AML-193 (cell line): Measurements from ENCODE around the gene PRKAR2A.

Experiments
- DNase-seq, 2 experiments: peaks; one replicate each; lab custom pipeline; 2025; lab: John Stamatoyannopoulos, UW

The PRKAR2A gene

GRCh38 chr3:48847504-48848423 lies at the start of gene PRKAR2A:
PRKAR2A (minus strand) TSS chr3:48847874; CDS start chr3:48847596, 278 bp downstream.
- peak; percentile 85 to 93 for DNase-seq

DNA sequence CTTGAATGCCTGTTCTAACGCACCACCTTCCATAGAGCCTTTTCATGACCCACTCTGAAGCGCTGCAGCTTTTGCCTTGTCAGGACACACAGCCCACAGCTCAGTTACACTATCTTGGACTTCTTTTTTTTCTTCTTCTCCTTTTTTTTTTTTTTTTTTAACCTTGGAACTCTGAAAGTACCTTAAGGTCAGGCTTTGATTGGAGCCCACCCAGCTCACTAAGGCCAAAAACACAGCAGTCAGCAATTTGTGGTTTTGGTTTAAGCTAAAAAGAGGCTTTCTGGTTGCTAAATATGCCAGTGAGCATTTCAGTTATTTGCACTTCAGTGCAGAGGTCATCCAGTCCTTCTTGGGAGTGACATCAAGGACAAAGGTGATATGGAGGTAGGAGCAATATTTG lies 49.3 kb upstream of the PRKAR2A start:
- no peak for DNase-seq

GRCh38 chr3:48894516-48894915 lies 46.8 kb upstream of the PRKAR2A start:
- no peak for DNase-seq

- DNase-seq, result no peak
Measured at GRCh38 chr3:48891606-48892005, 43.9 kb upstream of the PRKAR2A start.

GRCh38 chr3:48885753-48886152 lies 38.1 kb upstream of the PRKAR2A start:
- DNase-seq, result no peak

GRCh38 chr3:48881652-48882114 lies 34.0 kb upstream of the PRKAR2A start:
- no peak for DNase-seq

GRCh38 chr3:48881006-48881405 lies 33.3 kb upstream of the PRKAR2A start:
- DNase-seq, result no peak

DNA sequence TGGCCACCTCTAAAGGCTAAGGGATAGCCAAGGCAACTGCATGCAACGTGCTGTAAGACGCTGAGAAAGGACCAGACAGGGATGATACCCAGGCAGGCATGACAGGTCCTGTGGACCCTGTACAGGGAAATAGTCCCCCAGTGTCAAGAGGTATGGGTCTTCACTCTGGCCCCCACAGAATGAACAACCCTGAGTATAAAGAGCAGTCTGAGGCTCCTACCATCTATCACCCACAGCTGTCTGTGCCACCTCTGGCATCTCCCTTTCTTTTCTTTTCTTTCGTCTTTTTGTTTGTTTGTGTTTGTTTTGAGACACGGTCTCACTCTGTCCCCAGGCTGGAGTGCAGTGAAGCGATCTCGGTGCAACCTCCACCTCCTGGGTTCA lies 32.3 kb upstream of the PRKAR2A start:
- DNase-seq, result no peak

GRCh38 chr3:48879307-48879993 lies 31.8 kb upstream of the PRKAR2A start:
- no peak for DNase-seq

GRCh38 chr3:48877671-48878070 lies 30.0 kb upstream of the PRKAR2A start:
- DNase-seq, result no peak

DNA sequence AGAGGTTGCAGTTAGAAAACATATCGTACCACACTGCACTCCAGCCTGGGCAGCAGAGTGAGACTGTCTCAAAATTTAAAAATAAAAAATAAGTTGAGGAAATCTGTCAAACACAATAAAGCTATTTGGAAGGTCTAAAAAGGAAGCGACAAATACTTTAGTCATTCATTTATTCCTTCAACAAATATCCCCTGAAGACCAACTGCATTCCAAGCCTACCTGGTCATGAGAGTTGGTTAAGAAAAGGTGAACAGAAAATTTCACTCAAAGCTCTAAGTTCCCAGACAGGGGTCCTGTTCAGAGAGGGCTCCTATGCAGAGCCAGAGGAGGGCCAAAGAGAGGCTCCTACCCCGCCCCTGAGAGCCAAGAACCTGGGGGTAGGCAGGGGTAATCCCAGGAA lies 15.4 kb upstream of the PRKAR2A start:
- DNase-seq, result no peak

- DNase-seq, result no peak
Measured at GRCh38 chr3:48859206-48859605, 11.5 kb upstream of the PRKAR2A start.

DNA sequence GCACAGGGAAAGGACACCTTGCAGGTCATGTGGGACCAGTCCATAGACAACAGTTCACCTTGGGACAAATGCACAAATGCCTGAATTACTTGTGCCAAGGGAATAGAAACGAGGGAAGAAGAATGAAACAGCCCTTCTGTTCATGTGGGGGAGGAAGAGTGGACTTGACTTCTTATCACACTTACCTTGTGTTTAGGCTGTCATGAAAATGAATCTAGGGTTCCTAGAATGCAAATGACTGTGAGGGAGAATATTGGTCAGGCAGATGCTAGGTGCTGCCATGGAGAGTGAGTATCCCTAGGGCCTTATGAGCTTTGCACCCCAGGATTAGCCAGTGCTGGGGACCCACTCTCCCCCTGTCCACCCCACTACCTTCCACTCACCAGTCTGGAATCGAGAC lies 11.0 kb upstream of the PRKAR2A start:
- DNase-seq, result no peak

DNA sequence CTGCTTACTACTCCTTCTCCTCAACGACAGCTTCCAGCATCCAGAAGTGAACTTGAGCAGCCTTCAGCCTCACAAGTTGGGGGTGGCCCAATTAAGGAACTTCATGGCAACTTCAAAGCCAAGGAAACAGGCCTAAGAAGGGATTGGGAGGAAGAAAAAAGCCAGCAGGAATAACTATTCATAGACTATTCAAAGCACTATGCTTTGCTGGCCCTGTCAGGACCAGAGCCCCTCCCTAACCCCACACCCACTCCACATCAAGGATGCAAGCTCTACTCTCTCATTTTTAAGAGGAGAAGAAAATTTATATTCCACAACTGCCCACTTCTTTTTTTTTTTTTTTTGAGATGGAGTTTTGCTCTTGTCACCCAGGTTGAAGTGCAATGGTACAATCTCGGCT lies 10.0 kb upstream of the PRKAR2A start:
- DNase-seq, result no peak

GRCh38 chr3:48856469-48856868 lies 8.8 kb upstream of the PRKAR2A start:
- DNase-seq, result no peak

DNA sequence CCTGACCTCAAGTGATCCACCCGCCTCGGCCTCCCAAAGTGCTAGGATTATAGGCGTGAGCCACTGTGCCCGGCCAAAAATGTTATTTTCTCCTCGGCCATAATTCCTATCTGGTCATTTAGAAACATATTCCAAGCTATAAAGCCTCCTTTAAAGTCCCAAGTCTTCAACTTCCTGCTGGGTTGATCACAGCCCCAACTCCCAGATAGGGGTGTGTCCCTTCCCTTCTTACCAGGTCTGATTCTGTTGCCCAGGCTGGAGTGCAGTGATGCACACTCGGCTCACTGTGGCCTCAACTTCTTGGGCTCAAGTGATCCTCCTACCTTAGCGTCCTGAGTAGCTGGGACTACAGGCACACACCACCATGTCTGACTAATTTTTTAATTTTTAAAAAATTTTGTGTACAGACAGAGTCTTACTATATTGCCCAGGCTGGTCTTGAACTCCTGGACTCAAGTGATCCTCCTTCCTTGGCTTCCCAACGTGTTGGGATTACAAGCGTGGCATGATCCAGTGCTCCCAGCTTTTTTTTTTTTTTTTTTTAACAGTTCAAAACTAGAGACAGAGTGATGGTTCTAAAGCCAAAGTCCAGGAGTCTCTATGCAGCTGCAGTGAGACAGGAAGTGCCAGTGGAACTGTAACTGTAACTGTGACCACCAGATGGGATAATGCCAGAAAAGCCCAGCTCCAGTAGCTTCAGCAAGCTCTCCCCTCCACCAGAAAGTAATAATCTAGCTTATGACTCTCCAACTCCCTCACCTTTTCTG lies 8.2 kb upstream of the PRKAR2A start:
- DNase-seq, result peak; percentile 53 to 61

GRCh38 chr3:48852151-48852550 lies 4.5 kb upstream of the PRKAR2A start:
- DNase-seq, result peak in 1 of 2 experiments; percentile 10

GRCh38 chr3:48851407-48851806 lies 3.7 kb upstream of the PRKAR2A start:
- DNase-seq, result no peak

GRCh38 chr3:48848816-48849515 lies 1.3 kb upstream of the PRKAR2A start:
- no peak for DNase-seq

- peak; percentile 49 to 51 for DNase-seq
Measured at GRCh38 chr3:48847053-48847503, 596 bp downstream of the PRKAR2A start.

- no peak for DNase-seq
Measured at GRCh38 chr3:48845170-48845569, 2.5 kb downstream of the PRKAR2A start.

DNA sequence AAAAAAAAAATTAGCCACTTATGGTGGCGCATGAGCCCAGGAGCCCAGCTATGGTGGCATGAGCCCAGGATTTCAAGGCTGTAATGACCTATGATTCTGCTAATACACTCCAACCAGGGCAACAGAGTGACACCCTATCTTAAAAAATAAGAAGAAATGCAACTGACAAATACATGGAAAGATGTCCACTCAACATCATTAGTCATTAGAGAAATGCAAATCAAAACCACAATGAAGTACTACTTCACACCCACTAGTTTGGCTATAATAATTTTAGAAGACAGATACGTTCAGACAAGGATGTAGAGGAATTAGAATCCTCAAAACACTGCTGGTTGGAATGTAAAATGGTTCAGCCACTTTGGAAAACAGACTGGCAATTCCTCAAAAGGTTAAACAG lies 10.5 kb downstream of the PRKAR2A start:
- no peak for DNase-seq
